GM13976 (cell line): ENCODE results near the gene DNAH3.

Experiments used
- DNase-seq: peaks from one replicate; pipeline ENCODE4 v3.0.0; 2012; ENCODE audit warnings: low spot score
- CTCF ChIP-seq: IDR thresholded peaks from 2 replicates; pipeline ENCODE4 v1.5.1; 2012; ENCODE audit warnings: borderline replicate concordance, mild to moderate bottlenecking; ENCODE audit not compliant: insufficient read depth; ENCODE audit errors: extremely low read depth, missing control alignments, control extremely low read depth
- in situ Hi-C: fragments of 300-500 bp; cut with MboI; formaldehyde crosslinking; loops from one replicate; pipeline ENCODE4 v1.12.0; 2022; ENCODE audit warnings: low sequenced_read_pairs, mixed read lengths, inconsistent platforms; ENCODE audit not compliant: unreplicated experiment

DNAH3 gene

GRCh38 chr16:21083729-21084268 lies 66.8 kb downstream of the DNAH3 start:
- TF ChIP-seq CTCF, result peak; percentile 86
- in situ Hi-C loops, result loop anchor here (5.0 kb wide), 1 partner anchor 231 kb away; no protein-coding TSS in a partner anchor
- peak; percentile 56 for DNase-seq

- DNase-seq, result no peak
- TF ChIP-seq CTCF, result no peak
- in situ Hi-C loops, result loop anchor here (5.0 kb wide), 1 partner anchor 229 kb away; no protein-coding TSS in a partner anchor
Observed at GRCh38 chr16:21081329-21081728, 69.3 kb downstream of the DNAH3 start.

GRCh38 chr16:21078563-21078962 lies 72.1 kb downstream of the DNAH3 start:
- TF ChIP-seq CTCF, result no peak
- in situ Hi-C loops, result no loop called here

GRCh38 chr16:21076186-21076883 lies 74.3 kb downstream of the DNAH3 start:
- in situ Hi-C loops, result no loop called here
- DNase-seq, result no peak
- TF ChIP-seq CTCF, result no peak

More at GRCh38 chr16:21078563-21078962, 72.1 kb downstream of the DNAH3 start:
- no peak for DNase-seq

GRCh38 chr16:21075252-21075651 lies 75.4 kb downstream of the DNAH3 start:
- TF ChIP-seq CTCF, result no peak
- in situ Hi-C loops, result no loop called here
- no peak for DNase-seq

GRCh38 chr16:21072976-21073375 lies 77.7 kb downstream of the DNAH3 start:
- in situ Hi-C loops, result no loop called here
- no peak for DNase-seq
- no peak for TF ChIP-seq CTCF
